RPMI8226 (cell line): ENCODE data around the gene SLC39A6.
"Not testable (repeated sequence)": the region's sequence is repeated elsewhere in the genome, so short reads cannot be mapped to it uniquely, and the experiment has no call there.

Experiments used
- DNase-seq: peaks from one replicate; pipeline ENCODE4 v3.0.0-alpha.2; 2015

Gene SLC39A6

GRCh38 chr18:36132756-36133155 is 3.6 kb upstream of the SLC39A6 start:
- DNase-seq, result no peak

GRCh38 chr18:36131692-36132483 is 2.7 kb upstream of the SLC39A6 start:
- no peak for DNase-seq

- DNase-seq, result no peak
Observed at GRCh38 chr18:36130883-36131653, 1.9 kb upstream of the SLC39A6 start.

GRCh38 chr18:36130039-36130831 is 1.1 kb upstream of the SLC39A6 start:
- no peak for DNase-seq

- no peak for DNase-seq
Observed at GRCh38 chr18:36128907-36129299, 237 bp downstream of the SLC39A6 start.

GRCh38 chr18:36128530-36128870 is 640 bp downstream of the SLC39A6 start:
- DNase-seq, result peak; percentile 15

GRCh38 chr18:36127836-36128529 is 1.2 kb downstream of the SLC39A6 start:
- DNase-seq, result no peak

- DNase-seq, result no peak
Observed at GRCh38 chr18:36126668-36127067, 2.5 kb downstream of the SLC39A6 start.

- DNase-seq, result no peak
Observed at GRCh38 chr18:36124841-36125240, 4.3 kb downstream of the SLC39A6 start.

- no peak for DNase-seq
Observed at GRCh38 chr18:36120297-36120696, 8.8 kb downstream of the SLC39A6 start.

- DNase-seq, result not testable (repeated sequence)
Observed at GRCh38 chr18:36116771-36117170, 12.4 kb downstream of the SLC39A6 start.

- DNase-seq, result no peak
Observed at GRCh38 chr18:36114738-36115137, 14.4 kb downstream of the SLC39A6 start.

GRCh38 chr18:36114251-36114650 is 14.9 kb downstream of the SLC39A6 start:
- no peak for DNase-seq

- no peak for DNase-seq
Observed at GRCh38 chr18:36112302-36112701, 16.8 kb downstream of the SLC39A6 start.

- DNase-seq, result no peak
Observed at GRCh38 chr18:36109737-36110136, 19.4 kb downstream of the SLC39A6 start.

GRCh38 chr18:36108601-36109000 is 20.5 kb downstream of the SLC39A6 start:
- no peak for DNase-seq

GRCh38 chr18:36108196-36108595 is 20.9 kb downstream of the SLC39A6 start:
- DNase-seq, result no peak

GRCh38 chr18:36107477-36107876 is 21.7 kb downstream of the SLC39A6 start:
- no peak for DNase-seq

GRCh38 chr18:36104749-36105148 is 24.4 kb downstream of the SLC39A6 start:
- no peak for DNase-seq

GRCh38 chr18:36101943-36102342 is 27.2 kb downstream of the SLC39A6 start:
- no peak for DNase-seq

- no peak for DNase-seq
Observed at GRCh38 chr18:36099311-36099710, 29.8 kb downstream of the SLC39A6 start.

- DNase-seq, result no peak
Observed at GRCh38 chr18:36096955-36097354, 32.2 kb downstream of the SLC39A6 start.
